ENCODE results near the gene SGSM2. TPM values are rescaled to one million over a fixed set of nuclear protein-coding genes. Genes with fewer than 3 reads are reported as not detected.
"Not testable (repeated sequence)": the region's sequence is repeated elsewhere in the genome, so short reads cannot be mapped to it uniquely, and the experiment has no call there.

The SGSM2 gene
- total and polyA plus RNA-seq, 8 donors, result 17.6 to 153 (median 28.1) TPM

GRCh38 chr17:2304931-2305330 lies 32.4 kb upstream of the SGSM2 start:
- no peak for ATAC-seq
- intact Hi-C loops (cut with DNase I), result no loop called here
- TF ChIP-seq CTCF (IDR thresholded peaks at IDR 0.05), result no peak
- WGBS, 2 donors, result 91 to 96% methylated on average over 4 of the region's 4 CpGs
- no peak for FAIRE-seq
- no peak overlapping the region for H3K4me3 ChIP-seq
- DNase-seq, result no peak
- H3K36me3 ChIP-seq, result no peaks in the 10 kb centered on the region
- H3K9me3 ChIP-seq, result no peaks in the 10 kb centered on the region
- peaks cover 8 to 19% (median 8%) of the 10 kb centered on the region in 3 donors for H3K4me1 ChIP-seq
- no peak overlapping the region for H3K27ac ChIP-seq
- H3K27me3 ChIP-seq, result no peaks in the 10 kb centered on the region

- H3K4me1 ChIP-seq, result peaks cover 5 to 12% (median 8%) of the 10 kb centered on the region in 3 donors
- peak in 4 of 6 donors; percentile 45 to 76 (median 65) for DNase-seq
- H3K27ac ChIP-seq, result peak overlapping the region in 3 of 4 donors; percentile 30 to 65 (median 53)
- intact Hi-C loops (cut with DNase I), result no loop called here
- H3K4me3 ChIP-seq, result no peak overlapping the region
- no peaks in the 10 kb centered on the region for H3K27me3 ChIP-seq
- 22 to 32% methylated on average over 6 of the region's 6 CpGs for WGBS, 2 donors
- no peak for TF ChIP-seq CTCF (IDR thresholded peaks at IDR 0.05)
- ATAC-seq, result peak; percentile 87 to 91 (median 90)
- H3K36me3 ChIP-seq, result no peaks in the 10 kb centered on the region
- H3K9me3 ChIP-seq, result no peaks in the 10 kb centered on the region
- no peak for FAIRE-seq
Measured at GRCh38 chr17:2309338-2310154, 27.8 kb upstream of the SGSM2 start.

DNA sequence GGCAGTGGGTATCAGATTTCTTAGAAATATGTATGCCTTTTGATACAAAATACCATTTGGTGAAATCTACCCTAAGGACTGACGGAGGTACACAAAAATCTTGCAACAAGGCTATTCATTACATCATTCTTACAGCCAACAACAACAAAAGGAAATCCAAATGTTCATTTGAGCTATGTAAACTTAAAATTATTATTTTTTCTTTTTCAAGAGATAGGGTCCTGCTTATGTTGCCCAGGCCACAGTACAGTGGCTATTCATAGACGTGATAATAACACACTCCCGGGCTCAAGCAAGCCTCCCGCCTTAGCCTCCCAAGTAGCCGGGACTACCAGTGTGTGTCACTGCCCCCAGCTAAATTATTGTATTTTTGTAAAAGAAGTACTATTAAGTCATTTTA lies 24.6 kb upstream of the SGSM2 start:
- no peak for FAIRE-seq
- no peak for DNase-seq
- H3K9me3 ChIP-seq, result no peaks in the 10 kb centered on the region
- H3K4me3 ChIP-seq, result no peak overlapping the region
- H3K36me3 ChIP-seq, result no peaks in the 10 kb centered on the region
- 96% methylated on average over 5 of the region's 5 CpGs for WGBS, 2 donors
- no peak overlapping the region for H3K27ac ChIP-seq
- intact Hi-C loops (cut with DNase I), result no loop called here
- no peak for TF ChIP-seq CTCF (IDR thresholded peaks at IDR 0.05)
- no peak for ATAC-seq
- H3K4me1 ChIP-seq, result peaks cover 5 to 12% (median 8%) of the 10 kb centered on the region in 3 donors
- H3K27me3 ChIP-seq, result no peaks in the 10 kb centered on the region

DNA sequence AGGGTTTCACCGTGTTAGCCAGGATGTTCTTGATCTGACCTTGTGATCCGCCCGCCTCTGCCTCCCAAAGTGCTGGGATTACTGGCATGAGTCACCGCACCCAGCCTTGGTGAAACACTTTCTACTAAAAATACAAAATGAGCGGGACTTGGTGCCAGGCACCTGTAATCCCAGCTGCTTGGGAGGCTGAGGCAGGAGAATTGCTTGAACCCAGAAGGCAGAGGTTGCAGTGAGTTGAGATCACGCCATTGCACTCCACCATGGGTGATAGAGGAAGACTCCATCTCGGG lies 20.4 kb upstream of the SGSM2 start:
- H3K9me3 ChIP-seq; H3K4me3 ChIP-seq; H3K36me3 ChIP-seq; DNase-seq; H3K27me3 ChIP-seq; H3K4me1 ChIP-seq; intact Hi-C loops (cut with DNase I); H3K27ac ChIP-seq; ATAC-seq; FAIRE-seq: not testable (repeated sequence)
- 81 to 87% methylated on average over 6 to 7 of the region's 7 CpGs for WGBS, 2 donors

DNA sequence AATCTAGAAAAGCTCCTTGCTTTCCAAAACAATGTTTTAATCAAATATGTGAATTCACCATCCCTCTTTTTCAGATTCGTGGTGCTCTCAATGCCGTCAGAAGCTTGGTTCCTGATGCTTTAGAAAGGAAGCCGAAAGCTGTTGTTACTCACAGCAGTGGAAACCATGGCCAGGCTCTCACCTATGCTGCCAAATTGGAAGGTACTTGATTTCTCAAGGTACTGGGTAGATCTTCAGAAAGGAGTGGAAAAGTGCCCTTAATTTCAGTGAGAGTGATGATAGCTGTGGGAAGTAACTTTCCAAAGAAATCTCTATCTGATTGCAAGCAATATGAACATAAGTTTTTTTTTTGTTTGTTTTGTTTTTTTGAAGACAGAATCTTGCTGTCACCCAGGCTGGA lies 19.5 kb upstream of the SGSM2 start:
- Histone ChIP-seq H3K27me3 (no peaks in the 10 kb centered on the region), H3K9me3 (no peaks in the 10 kb centered on the region), H3K36me3 (peaks cover 0 to 8% (median under 1%) of the 10 kb centered on the region in 3 donors), H3K4me1 (no peaks in the 10 kb centered on the region), H3K27ac (no peak overlapping the region), H3K4me3 (no peak overlapping the region)
- no peak for TF ChIP-seq CTCF (IDR thresholded peaks at IDR 0.05)
- ATAC-seq, result no peak
- no peak for FAIRE-seq
- no peak for DNase-seq
- WGBS, 2 donors, result 89% methylated on average over 3 of the region's 3 CpGs
- intact Hi-C loops (cut with DNase I), result no loop called here
